HCT116 (cell line): Measurements from ENCODE around the gene ROBO1. TPM values are rescaled to one million over a fixed set of nuclear protein-coding genes. Genes with fewer than 3 reads are reported as not detected.
"Not testable (repeated sequence)": the region's sequence is repeated elsewhere in the genome, so short reads cannot be mapped to it uniquely, and the experiment has no call there.

Experiments used
- ATAC-seq: fragments of 200-7000 bp; cut with Tn5 transposase; 2 replicates; pipeline ENCODE4 v1.9.1; 2020; ENCODE audit warnings: mild to moderate bottlenecking, moderate library complexity
- BruUV-seq: library from RNA; stranded (reverse); fragments of 400-500 nt; replicated peaks from 2 replicates; lab custom pipeline; 2021; lab: Mats Ljungman, UMichigan
- CTCF ChIA-PET: fragments of 300-600 bp; sonication (Branson Sonifier 250); formaldehyde crosslinking; loops from one replicate; lab custom pipeline; 2021; ENCODE audit warnings: antibody characterized with exemption; lab: Charles Lee
- POLR2A ChIA-PET: fragments of 300-600, 350-600 bp; sonication (Branson Sonifier 250); formaldehyde crosslinking; loops from one replicate; lab custom pipeline; 2021; ENCODE audit warnings: antibody characterized with exemption; lab: Charles Lee
- RAD21 ChIA-PET, 2 experiments: fragments of 300-600 bp; sonication (Branson Sonifier 250); formaldehyde crosslinking; loops; one replicate each; lab custom pipeline; 2023; ENCODE audit warnings: low total read pairs in 2 of 2; ENCODE audit not compliant: uncharacterized antibody in 2 of 2, unreplicated experiment in 2 of 2, low non-redundant PET in 1 of 2; lab: Charles Lee
- DNase-seq: peaks from one replicate; pipeline ENCODE4 v3.0.0-alpha.2; 2010; ENCODE audit warnings: low read depth, low spot score
- H2AFZ ChIP-seq: fragments of 200-600 bp; shearing (Covaris generic), sonication (generic); 2 replicates; pipeline ENCODE4 v1.6.1; 2017; ENCODE audit warnings: low read depth, mixed run types, mixed read lengths, antibody characterized with exemption, low read length; ENCODE audit not compliant: poor library complexity, severe bottlenecking
- H3K27ac ChIP-seq: 2 replicates; pipeline ENCODE4 v1.5.1; 2012; ENCODE audit warnings: low read depth, low read length
- H3K27me3 ChIP-seq: fragments of 200-600 bp; sonication (generic); 2 replicates; pipeline ENCODE4 v1.6.1; 2016; ENCODE audit warnings: mixed run types, low read length, mixed read lengths; ENCODE audit not compliant: insufficient read depth
- H3K36me3 ChIP-seq, 2 experiments: fragments of 200-500 bp in 1 of 2; fragments of 200-600 bp in 1 of 2; sonication (Bioruptor generic) in 1 of 2; sonication (generic) in 1 of 2; 2 replicates each; pipeline versions ENCODE4 v1.5.1 to v1.6.1; 2014 to 2016; ENCODE audit warnings: low read length in 2 of 2, inconsistent platforms in 1 of 2, mixed read lengths in 1 of 2, mixed run types in 1 of 2; ENCODE audit not compliant: insufficient read depth in 2 of 2, control insufficient read depth in 1 of 2
- H3K4me1 ChIP-seq, 2 experiments: fragments of 200-600 bp in 1 of 2; sonication (generic) in 1 of 2; 2 replicates each; pipeline versions ENCODE4 v1.5.1 to v1.6.1; 2012 to 2017; ENCODE audit warnings: low read length in 2 of 2, inconsistent platforms in 1 of 2, mild to moderate bottlenecking in 1 of 2, mixed read lengths in 1 of 2, mixed run types in 1 of 2, moderate library complexity in 1 of 2; ENCODE audit not compliant: insufficient read depth in 2 of 2, control insufficient read depth in 1 of 2
- H3K4me2 ChIP-seq: fragments of 200-600 bp; sonication (generic); 2 replicates; pipeline ENCODE4 v1.6.1; 2017; ENCODE audit warnings: mixed run types, low read length, mixed read lengths
- H3K4me3 ChIP-seq, 2 experiments: fragments of 200-600 bp in 1 of 2; sonication (generic) in 1 of 2; replicated peaks in 1 of 2; 2 replicates each; pipeline ENCODE4 v1.5.1; 2011 to 2016; ENCODE audit warnings: low read length in 2 of 2, control low read depth in 1 of 2, low read depth in 1 of 2, mild to moderate bottlenecking in 1 of 2, mixed read lengths in 1 of 2, mixed run types in 1 of 2
- H3K79me2 ChIP-seq: fragments of 200-600 bp; sonication (generic); 2 replicates; pipeline ENCODE4 v1.6.1; 2017; ENCODE audit warnings: mild to moderate bottlenecking, mixed run types, low read length, moderate library complexity, mixed read lengths; ENCODE audit not compliant: insufficient read depth
- H3K9ac ChIP-seq: fragments of 200-600 bp; sonication (generic); 2 replicates; pipeline ENCODE4 v1.6.1; 2016; ENCODE audit warnings: low read length, mixed read lengths
- H3K9me2 ChIP-seq: fragments of 200-600 bp; sonication (generic), shearing (Covaris generic); 2 replicates; pipeline ENCODE4 v1.6.1; 2017; ENCODE audit warnings: mixed run types, mild to moderate bottlenecking, moderate library complexity; ENCODE audit not compliant: insufficient read depth
- H3K9me3 ChIP-seq, 2 experiments: fragments of 200-500 bp in 1 of 2; fragments of 200-600 bp in 1 of 2; sonication (Bioruptor generic) in 1 of 2; sonication (generic) in 1 of 2; 2 replicates each; pipeline ENCODE4 v1.6.1; 2014 to 2017; ENCODE audit warnings: low read length in 2 of 2, mixed read lengths in 2 of 2, inconsistent platforms in 1 of 2, low read depth in 1 of 2, mild to moderate bottlenecking in 1 of 2, mixed run types in 1 of 2, moderate library complexity in 1 of 2; ENCODE audit not compliant: control insufficient read depth in 1 of 2, insufficient read depth in 1 of 2
- H4K20me1 ChIP-seq: fragments of 200-600 bp; sonication (generic), shearing (Covaris generic); 2 replicates; pipeline ENCODE4 v1.6.1; 2017; ENCODE audit warnings: mixed run types, mild to moderate bottlenecking, moderate library complexity; ENCODE audit not compliant: insufficient read depth
- CEBPB ChIP-seq: IDR thresholded peaks from 2 replicates; pipeline ENCODE4 v1.6.1; 2012; ENCODE audit warnings: low read depth
- EGR1 ChIP-seq: IDR thresholded peaks from 2 replicates; pipeline ENCODE4 v1.6.1; 2012; ENCODE audit warnings: low read depth
- ELF1 ChIP-seq: IDR thresholded peaks from 2 replicates; pipeline ENCODE4 v1.6.1; 2012; ENCODE audit warnings: low read depth, borderline replicate concordance
- EZH2 ChIP-seq: fragments of 200-600 bp; sonication (generic); IDR thresholded peaks from 2 replicates; pipeline ENCODE4 v1.6.1; 2017; ENCODE audit warnings: antibody characterized with exemption, mixed run types
- EZH2phosphoT487 ChIP-seq: fragments of 200-600 bp; IDR thresholded peaks from 2 replicates; pipeline ENCODE4 v1.6.1; 2018; ENCODE audit warnings: antibody characterized with exemption, borderline replicate concordance
- FOSL1 ChIP-seq: IDR thresholded peaks from 2 replicates; pipeline ENCODE4 v1.6.1; 2012; ENCODE audit warnings: low read depth
- JUND ChIP-seq: IDR thresholded peaks from 2 replicates; pipeline ENCODE4 v1.6.1; 2012
- POLR2A ChIP-seq: IDR thresholded peaks from 2 replicates; pipeline ENCODE4 v1.7.0; 2011; ENCODE audit warnings: borderline replicate concordance; ENCODE audit not compliant: insufficient read depth, insufficient read length; ENCODE audit errors: extremely low read depth
- POLR2AphosphoS5 ChIP-seq: IDR thresholded peaks from 2 replicates; pipeline ENCODE4 v1.6.1; 2011; ENCODE audit warnings: mild to moderate bottlenecking, low read depth, low read length, moderate library complexity
- SP1 ChIP-seq: IDR thresholded peaks from 2 replicates; pipeline ENCODE4 v1.6.1; 2012; ENCODE audit warnings: low read depth
- ZFX ChIP-seq: fragments of 450-650 bp; IDR thresholded peaks from 2 replicates; pipeline ENCODE4 v1.6.1; 2017
- intact Hi-C: fragments of 100-400 bp; cut with micrococcal nuclease; formaldehyde crosslinking; loops from 2 replicates; pipeline ENCODE4 v1.10.0; 2022
- total RNA-seq: library from RNA; stranded (reverse); gene quantifications from one replicate; pipeline ENCODE4 v1.2.1, GENCODE V29; 2021; ENCODE audit not compliant: unreplicated experiment
- TF ChIP-seq, protein P1 (sequence below): IDR thresholded peaks from 2 replicates; pipeline ENCODE4 v1.6.1; 2012

ROBO1 gene
- total RNA-seq, 1 experiment from 2014 or later: 0.27 TPM

DNA sequence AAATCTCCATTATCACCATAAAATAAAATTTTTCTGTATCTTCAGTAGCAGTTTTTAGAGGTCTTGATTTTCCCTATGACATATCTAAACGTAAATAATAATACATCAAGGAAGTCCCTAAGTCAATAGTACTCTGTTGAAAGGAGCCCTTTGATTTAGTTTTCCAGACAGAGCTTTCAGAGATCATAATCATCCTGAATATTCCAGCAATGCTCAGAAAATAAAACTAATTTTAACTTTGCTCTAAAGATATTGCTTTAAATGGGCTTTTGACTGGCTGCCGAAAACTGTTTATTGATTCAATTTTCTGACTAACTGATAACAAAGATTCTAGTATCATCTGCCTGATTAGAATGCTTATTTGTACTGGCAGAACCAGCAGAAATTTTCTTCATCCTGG, 40.7 kb upstream of the ROBO1 start:
- no peak overlapping the region for H3K27ac ChIP-seq
- no peak for ATAC-seq
- H3K79me2 ChIP-seq: no peaks in the 10 kb centered on the region
- H3K9me3 ChIP-seq: peaks cover 0 to 11% of the 10 kb centered on the region in 2 experiments; a peak in 1 of 4 replicates
- intact Hi-C loops: no loop called here
- CTCF ChIA-PET: no interaction called here
- no peak for DNase-seq
- BruUV-seq: no TSS peak
- H2AFZ ChIP-seq: no peak overlapping the region
- no peak overlapping the region for H3K9ac ChIP-seq
- no peaks in the 10 kb centered on the region for H4K20me1 ChIP-seq
- POLR2A ChIA-PET: no interaction called here
- RAD21 ChIA-PET: no interaction called here
- H3K27me3 ChIP-seq: no peaks in the 10 kb centered on the region
- H3K4me2 ChIP-seq: no peak overlapping the region
- TF ChIP-seq EZH2phosphoT487: no peak
- TF ChIP-seq ELF1: no peak
- no peak for TF ChIP-seq SP1
- TF ChIP-seq CEBPB: no peak
- no peak for TF ChIP-seq JUND
- no peak for TF ChIP-seq FOSL1
- no peak for TF ChIP-seq POLR2AphosphoS5
- TF ChIP-seq EZH2: no peak
- TF ChIP-seq EGR1: no peak
- no peak for TF ChIP-seq ZFX
- TF ChIP-seq, protein P1, sequence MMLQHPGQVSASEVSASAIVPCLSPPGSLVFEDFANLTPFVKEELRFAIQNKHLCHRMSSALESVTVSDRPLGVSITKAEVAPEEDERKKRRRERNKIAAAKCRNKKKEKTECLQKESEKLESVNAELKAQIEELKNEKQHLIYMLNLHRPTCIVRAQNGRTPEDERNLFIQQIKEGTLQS: no peak
- TF ChIP-seq POLR2A: no peak
- no peaks in the 10 kb centered on the region for H3K9me2 ChIP-seq
- no peak overlapping the region for H3K4me3 ChIP-seq
- no peaks in the 10 kb centered on the region for H3K36me3 ChIP-seq
- no peaks in the 10 kb centered on the region for H3K4me1 ChIP-seq

GRCh38 chr3:79790177-79790576, 22.4 kb upstream of the ROBO1 start:
- H2AFZ ChIP-seq, H3K9me2 ChIP-seq, DNase-seq, H3K27ac ChIP-seq, POLR2A ChIA-PET, RAD21 ChIA-PET, H4K20me1 ChIP-seq, H3K36me3 ChIP-seq, CTCF ChIA-PET, H3K79me2 ChIP-seq, H3K4me3 ChIP-seq, H3K27me3 ChIP-seq, ATAC-seq, BruUV-seq, H3K4me2 ChIP-seq, H3K4me1 ChIP-seq, intact Hi-C loops, H3K9ac ChIP-seq: not testable (repeated sequence)
- peaks cover 7 to 17% of the 10 kb centered on the region in 2 experiments; a peak in 2 of 4 replicates for H3K9me3 ChIP-seq
